GM12865 (cell line): ENCODE data around the gene CNGB1.

Source experiments
- DNase-seq: peaks from one replicate; pipeline ENCODE4 v3.0.0; 2010; ENCODE audit warnings: low read depth
- H3K4me3 ChIP-seq: 2 replicates; pipeline ENCODE4 v1.5.1; 2011; ENCODE audit warnings: mild to moderate bottlenecking, low read depth, low read length, control low read depth
- TF ChIP-seq, protein P1 (sequence below): IDR thresholded peaks from 2 replicates; pipeline ENCODE4 v1.5.1; 2011; ENCODE audit warnings: low read length, control low read depth, low read depth, inconsistent platforms; ENCODE audit not compliant: insufficient read depth; ENCODE audit errors: missing control alignments

The CNGB1 gene

DNA sequence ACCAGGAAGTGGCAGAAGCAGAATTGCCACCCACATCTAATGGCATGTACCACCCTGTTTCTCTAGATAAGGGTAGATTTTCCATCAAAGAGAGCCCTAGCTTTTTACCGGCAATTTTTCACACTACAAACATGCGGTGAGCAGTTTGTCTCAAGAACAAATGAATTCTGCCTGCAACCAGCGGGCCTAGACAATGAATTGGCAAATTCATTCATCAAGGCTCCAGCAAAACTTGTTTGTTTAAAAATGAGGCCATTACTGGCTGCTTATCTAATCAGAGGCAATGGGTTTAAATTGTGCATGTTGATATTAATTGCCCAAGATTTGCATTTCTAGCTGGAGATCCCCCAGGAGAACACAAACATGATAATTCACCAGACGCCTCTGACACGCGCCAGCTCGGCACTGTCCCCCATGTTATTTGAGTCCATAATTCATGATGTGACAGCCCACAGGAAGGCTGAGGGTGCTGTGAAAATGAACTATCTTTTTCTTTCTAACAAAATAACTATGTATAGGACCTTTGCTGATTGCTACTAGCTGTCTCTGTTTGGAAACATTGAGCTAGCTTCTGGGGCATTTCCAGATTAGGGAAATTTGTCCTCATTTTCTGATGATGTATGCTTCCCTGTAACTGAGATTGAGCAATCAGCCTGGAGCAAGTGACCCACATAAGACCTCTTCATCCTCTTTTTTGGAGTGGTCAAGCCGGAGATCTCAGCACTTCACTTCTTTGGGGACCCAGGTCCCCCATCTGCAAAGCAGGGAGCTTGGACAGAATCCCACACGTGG is 80.8 kb downstream of the CNGB1 start:
- TF ChIP-seq, protein P1, sequence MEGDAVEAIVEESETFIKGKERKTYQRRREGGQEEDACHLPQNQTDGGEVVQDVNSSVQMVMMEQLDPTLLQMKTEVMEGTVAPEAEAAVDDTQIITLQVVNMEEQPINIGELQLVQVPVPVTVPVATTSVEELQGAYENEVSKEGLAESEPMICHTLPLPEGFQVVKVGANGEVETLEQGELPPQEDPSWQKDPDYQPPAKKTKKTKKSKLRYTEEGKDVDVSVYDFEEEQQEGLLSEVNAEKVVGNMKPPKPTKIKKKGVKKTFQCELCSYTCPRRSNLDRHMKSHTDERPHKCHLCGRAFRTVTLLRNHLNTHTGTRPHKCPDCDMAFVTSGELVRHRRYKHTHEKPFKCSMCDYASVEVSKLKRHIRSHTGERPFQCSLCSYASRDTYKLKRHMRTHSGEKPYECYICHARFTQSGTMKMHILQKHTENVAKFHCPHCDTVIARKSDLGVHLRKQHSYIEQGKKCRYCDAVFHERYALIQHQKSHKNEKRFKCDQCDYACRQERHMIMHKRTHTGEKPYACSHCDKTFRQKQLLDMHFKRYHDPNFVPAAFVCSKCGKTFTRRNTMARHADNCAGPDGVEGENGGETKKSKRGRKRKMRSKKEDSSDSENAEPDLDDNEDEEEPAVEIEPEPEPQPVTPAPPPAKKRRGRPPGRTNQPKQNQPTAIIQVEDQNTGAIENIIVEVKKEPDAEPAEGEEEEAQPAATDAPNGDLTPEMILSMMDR: no peak
- no peak for DNase-seq
- no peak overlapping the region for H3K4me3 ChIP-seq

DNA sequence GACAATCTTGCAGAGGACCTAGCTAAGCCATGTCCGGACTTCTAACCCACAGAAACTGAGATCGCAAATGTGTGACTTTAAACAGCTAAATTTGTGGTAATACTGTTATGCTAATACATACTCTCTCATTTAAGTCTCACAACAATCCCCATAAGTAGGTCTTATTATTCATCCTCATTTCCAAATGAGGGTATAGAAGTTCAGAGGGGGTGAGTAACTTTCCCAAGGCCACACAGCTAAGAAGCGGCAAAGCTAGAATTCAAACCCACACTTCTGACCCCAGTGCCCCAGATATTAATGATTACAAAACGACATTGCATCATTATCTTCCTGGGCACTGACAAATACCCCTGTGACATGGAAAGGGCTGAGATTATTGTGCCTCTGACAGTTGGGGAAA is 81.4 kb downstream of the CNGB1 start:
- H3K4me3 ChIP-seq: no peak overlapping the region
- TF ChIP-seq, protein P1: no peak
- no peak for DNase-seq

GRCh38 chr16:57889111-57889510 is 81.8 kb downstream of the CNGB1 start:
- H3K4me3 ChIP-seq: no peak overlapping the region
- TF ChIP-seq, protein P1: no peak
- no peak for DNase-seq

DNA sequence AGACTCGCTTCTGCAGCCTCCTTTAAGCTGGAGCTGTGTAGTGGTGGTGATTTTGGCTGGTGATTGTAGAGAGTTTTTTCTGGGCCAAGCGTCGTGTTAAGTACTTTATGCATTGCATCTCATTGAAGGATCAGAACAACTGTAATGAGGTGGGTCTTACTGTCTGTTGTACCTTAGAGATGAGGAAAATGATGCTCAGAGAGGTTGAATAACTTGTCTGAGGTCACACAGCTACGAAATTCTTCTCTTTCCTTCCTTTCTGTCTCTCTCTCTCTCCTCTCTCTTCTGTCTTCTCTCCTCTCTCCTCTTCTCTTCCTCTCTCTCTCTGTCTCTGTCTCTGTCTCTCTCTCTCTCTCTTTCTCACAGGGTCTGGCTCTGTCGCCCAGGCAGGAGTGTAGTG is 82.8 kb downstream of the CNGB1 start:
- TF ChIP-seq, protein P1: no peak
- DNase-seq: no peak
- no peak overlapping the region for H3K4me3 ChIP-seq

- H3K4me3 ChIP-seq: no peak overlapping the region
- TF ChIP-seq, protein P1: no peak
- no peak for DNase-seq
These were observed 83.2 kb downstream of the CNGB1 start for GRCh38 chr16:57887711-57888110.

DNA sequence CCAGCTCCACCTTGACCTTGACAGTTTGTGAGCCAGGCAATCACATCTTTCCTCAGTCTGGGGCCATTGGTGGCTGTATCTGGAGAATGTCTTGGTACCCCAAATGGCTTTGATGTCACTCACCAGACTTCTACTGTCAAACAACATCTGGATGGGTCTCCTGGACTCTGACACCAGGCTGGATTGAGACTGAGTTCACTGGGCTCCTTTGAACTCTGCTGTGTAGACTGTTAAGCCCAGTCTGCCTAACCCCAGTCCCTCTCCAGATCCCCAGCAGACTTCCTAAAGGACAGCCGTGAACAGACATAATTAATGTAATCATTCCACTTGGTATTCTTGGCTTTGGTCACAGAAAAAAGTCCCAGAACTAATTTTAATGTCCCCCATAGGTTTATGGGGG is 84.5 kb downstream of the CNGB1 start:
- TF ChIP-seq, protein P1: no peak
- no peak for DNase-seq
- no peak overlapping the region for H3K4me3 ChIP-seq

GRCh38 chr16:57884655-57885133 is 86.2 kb downstream of the CNGB1 start:
- DNase-seq: no peak
- TF ChIP-seq, protein P1: no peak

More at GRCh38 chr16:57884655-57885133, 86.2 kb downstream of the CNGB1 start:
- H3K4me3 ChIP-seq: no peak overlapping the region
